Measurements from ENCODE around the gene FHDC1.

Gene FHDC1

GRCh38 chr4:152974468-152975379 lies 38.6 kb downstream of the FHDC1 start:
- ChIA-PET POLR2A (no interaction called here), CTCF (interaction anchor here (1.1 to 1.9 kb wide), 4 partner anchors 10 to 111 kb away, joined by 3 to 7 read pairs (median 4); no protein-coding TSS in a partner anchor)
- TF ChIP-seq CTCF (IDR thresholded peaks at IDR 0.05; ENCODE audit: control extremely low read depth, extremely low read depth, low read depth, missing control alignments), result no peak
- DNase-seq (ENCODE audit: extremely low spot score), result no peak

GRCh38 chr4:152975380-152976211 lies 39.5 kb downstream of the FHDC1 start:
- TF ChIP-seq CTCF (IDR thresholded peaks at IDR 0.05; ENCODE audit: control extremely low read depth, extremely low read depth, low read depth, missing control alignments), result no peak
- POLR2A ChIA-PET, result no interaction called here
- CTCF ChIA-PET, result interaction anchor here (1.1 to 1.3 kb wide), 2 partner anchors 11 to 14 kb away, joined by 3 to 4 read pairs; no protein-coding TSS in a partner anchor
- no peak for DNase-seq (ENCODE audit: extremely low spot score)

GRCh38 chr4:152976212-152976761 lies 40.2 kb downstream of the FHDC1 start:
- DNase-seq (ENCODE audit: extremely low spot score), result no peak
- CTCF ChIA-PET, result no interaction called here
- POLR2A ChIA-PET, result no interaction called here
- no peak for TF ChIP-seq CTCF (IDR thresholded peaks at IDR 0.05; ENCODE audit: control extremely low read depth, extremely low read depth, low read depth, missing control alignments)

GRCh38 chr4:152979731-152980330 lies 43.7 kb downstream of the FHDC1 start:
- ChIA-PET POLR2A (no interaction called here), CTCF (interaction anchor here (1.0 to 1.4 kb wide), 2 partner anchors 50 to 148 kb away, joined by 3 read pairs; no protein-coding TSS in a partner anchor)
- no peak for DNase-seq (ENCODE audit: extremely low spot score)
- no peak for TF ChIP-seq CTCF (IDR thresholded peaks at IDR 0.05; ENCODE audit: control extremely low read depth, extremely low read depth, low read depth, missing control alignments)

- POLR2A ChIA-PET, result no interaction called here
- no peak for DNase-seq (ENCODE audit: extremely low spot score)
- TF ChIP-seq CTCF (IDR thresholded peaks at IDR 0.05; ENCODE audit: control extremely low read depth, extremely low read depth, low read depth, missing control alignments), result no peak
- CTCF ChIA-PET, result no interaction called here
Observed at GRCh38 chr4:152981278-152981677, 45.2 kb downstream of the FHDC1 start.

GRCh38 chr4:152981842-152982241 lies 45.7 kb downstream of the FHDC1 start:
- CTCF ChIA-PET, result interaction anchor here (2.2 kb wide), 1 partner anchor 11 kb away, joined by 5 read pairs; no protein-coding TSS in a partner anchor
- no peak for TF ChIP-seq CTCF (IDR thresholded peaks at IDR 0.05; ENCODE audit: control extremely low read depth, extremely low read depth, low read depth, missing control alignments)
- POLR2A ChIA-PET, result no interaction called here
- DNase-seq (ENCODE audit: extremely low spot score), result no peak

All from GM10248 (cell line).